Purkinje cell (primary cell): ENCODE results near the gene COQ8A. TPM values are rescaled to one million over a fixed set of nuclear protein-coding genes. Genes with fewer than 3 reads are reported as not detected.

Experiments used
- polyA plus RNA-seq: library from polyadenylated mRNA; unstranded; fragments of >200 nt; fragmentation: Nextera tagmentation; gene quantifications from 2 replicates; pipeline ENCODE4 v1.2.1, GENCODE V29; 2014

COQ8A gene
- polyA plus RNA-seq, result 9.1 and 14.4 TPM in 2 replicates

DNA sequence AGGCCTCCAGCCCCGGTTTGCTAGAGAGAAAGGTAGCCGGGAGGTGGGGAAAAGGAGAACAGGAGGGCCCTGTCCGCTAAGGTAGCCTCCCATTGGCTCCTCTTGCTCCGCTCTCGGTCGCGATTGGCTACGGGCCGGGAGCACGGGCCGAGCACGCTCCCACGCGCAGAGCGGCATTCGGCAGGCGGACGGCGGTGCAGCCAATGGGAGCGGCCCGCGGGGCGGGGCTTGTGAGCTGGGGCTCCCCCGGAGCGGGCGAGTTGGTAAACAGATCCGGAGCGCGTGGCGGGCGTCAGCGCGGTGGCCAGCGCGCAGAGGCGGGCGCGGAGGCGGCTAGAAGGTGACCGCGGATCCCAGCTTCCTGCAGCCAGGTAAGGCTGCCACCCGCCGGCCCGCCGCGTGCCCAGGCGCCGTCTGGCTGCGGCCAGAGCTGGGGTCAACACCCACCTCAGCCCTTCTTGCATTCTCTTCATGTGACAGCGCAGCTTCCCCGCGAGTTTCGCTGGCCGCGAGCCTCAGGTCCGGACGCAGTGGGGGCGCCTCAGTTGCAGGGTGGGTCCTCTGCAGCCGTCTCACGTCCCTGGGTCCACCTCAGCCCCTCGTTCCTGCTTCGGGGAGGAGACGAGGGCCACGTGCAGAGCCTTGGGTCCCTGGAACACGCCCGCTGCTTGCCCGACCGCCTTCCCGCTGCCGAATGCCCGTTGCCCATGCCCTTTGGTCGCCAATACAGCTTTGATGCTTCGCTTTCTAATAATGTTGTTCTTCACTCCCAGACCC lies at the start of gene COQ8A:
COQ8A (plus strand) TSS at position 266 of the 777 bp plus-strand sequence. CDS start 21,092 bp downstream, outside the sequence.

Other genes with a start within 250 kb of the COQ8A start
- gene ITPKB, start 201.0 kb upstream of the COQ8A start, polyA plus RNA-seq, result 1.9 and 4.7 TPM in 2 replicates
- 108 and 137 TPM in 2 replicates for gene PSEN2, start 69.7 kb upstream of the COQ8A start, polyA plus RNA-seq